ENCODE data around the gene KCNMA1. TPM values are rescaled to one million over a fixed set of nuclear protein-coding genes. Genes with fewer than 3 reads are reported as not detected.
A peak's percentile ranks its signal among the peaks of the same experiment; 100 is the strongest.

Gene KCNMA1
- total RNA-seq, 1 donor from 2014 or later: 94.3 TPM

- TF ChIP-seq POLR2AphosphoS5 (IDR thresholded peaks at IDR 0.05; ENCODE audit: insufficient read depth in 1 of 2, low read depth in 1 of 2) (no peak), POLR2A (IDR thresholded peaks at IDR 0.05) (no peak)
- TF ChIP-seq, protein P1, sequence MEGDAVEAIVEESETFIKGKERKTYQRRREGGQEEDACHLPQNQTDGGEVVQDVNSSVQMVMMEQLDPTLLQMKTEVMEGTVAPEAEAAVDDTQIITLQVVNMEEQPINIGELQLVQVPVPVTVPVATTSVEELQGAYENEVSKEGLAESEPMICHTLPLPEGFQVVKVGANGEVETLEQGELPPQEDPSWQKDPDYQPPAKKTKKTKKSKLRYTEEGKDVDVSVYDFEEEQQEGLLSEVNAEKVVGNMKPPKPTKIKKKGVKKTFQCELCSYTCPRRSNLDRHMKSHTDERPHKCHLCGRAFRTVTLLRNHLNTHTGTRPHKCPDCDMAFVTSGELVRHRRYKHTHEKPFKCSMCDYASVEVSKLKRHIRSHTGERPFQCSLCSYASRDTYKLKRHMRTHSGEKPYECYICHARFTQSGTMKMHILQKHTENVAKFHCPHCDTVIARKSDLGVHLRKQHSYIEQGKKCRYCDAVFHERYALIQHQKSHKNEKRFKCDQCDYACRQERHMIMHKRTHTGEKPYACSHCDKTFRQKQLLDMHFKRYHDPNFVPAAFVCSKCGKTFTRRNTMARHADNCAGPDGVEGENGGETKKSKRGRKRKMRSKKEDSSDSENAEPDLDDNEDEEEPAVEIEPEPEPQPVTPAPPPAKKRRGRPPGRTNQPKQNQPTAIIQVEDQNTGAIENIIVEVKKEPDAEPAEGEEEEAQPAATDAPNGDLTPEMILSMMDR (IDR thresholded peaks at IDR 0.05): no peak
These were observed 506.4 kb downstream of the KCNMA1 start for GRCh38 chr10:77131214-77131613.

DNA sequence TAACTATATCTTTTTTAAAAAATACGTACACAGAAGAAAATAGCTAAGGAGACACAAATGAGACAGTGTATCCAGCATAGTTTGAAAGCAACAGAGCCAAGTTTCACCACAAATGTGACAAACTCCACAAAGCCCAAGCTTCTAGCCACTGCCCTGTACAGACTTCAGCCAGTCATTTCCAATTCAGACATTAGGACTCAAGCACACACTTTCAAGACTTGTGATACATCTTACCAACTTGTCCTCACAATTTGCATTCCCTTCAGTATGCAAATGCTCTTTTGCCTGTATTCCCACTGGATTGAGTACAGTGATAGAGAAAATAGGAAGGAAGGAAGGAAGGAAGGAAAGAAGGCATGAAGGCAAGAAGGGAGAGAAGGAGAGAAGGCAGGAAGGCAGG is 510.4 kb downstream of the KCNMA1 start:
- intact Hi-C loops (cut with DNase I): no loop called here
- H3K36me3 ChIP-seq: no peaks in the 10 kb centered on the region
- no peak overlapping the region for H3K4me3 ChIP-seq
- DNase-seq (ENCODE audit: extremely low spot score in 2 of 2): no peak
- no peaks in the 10 kb centered on the region for H3K27me3 ChIP-seq
- no peaks in the 10 kb centered on the region for H3K9me3 ChIP-seq
- TF ChIP-seq, protein P1 (IDR thresholded peaks at IDR 0.05): no peak
- no peak for TF ChIP-seq POLR2A (IDR thresholded peaks at IDR 0.05)
- no peak for TF ChIP-seq POLR2AphosphoS5 (IDR thresholded peaks at IDR 0.05; ENCODE audit: insufficient read depth in 1 of 2, low read depth in 1 of 2)
- no peaks in the 10 kb centered on the region for H3K4me1 ChIP-seq
- no peak overlapping the region for H3K27ac ChIP-seq

More at GRCh38 chr10:77131214-77131613, 506.4 kb downstream of the KCNMA1 start:
- Histone ChIP-seq H3K27ac (no peak overlapping the region), H3K9me3 (no peaks in the 10 kb centered on the region), H3K36me3 (no peaks in the 10 kb centered on the region), H3K4me3 (no peak overlapping the region), H3K27me3 (no peaks in the 10 kb centered on the region), H3K4me1 (no peaks in the 10 kb centered on the region)
- DNase-seq (ENCODE audit: extremely low spot score in 2 of 2): no peak
- intact Hi-C loops (cut with DNase I): no loop called here

DNA sequence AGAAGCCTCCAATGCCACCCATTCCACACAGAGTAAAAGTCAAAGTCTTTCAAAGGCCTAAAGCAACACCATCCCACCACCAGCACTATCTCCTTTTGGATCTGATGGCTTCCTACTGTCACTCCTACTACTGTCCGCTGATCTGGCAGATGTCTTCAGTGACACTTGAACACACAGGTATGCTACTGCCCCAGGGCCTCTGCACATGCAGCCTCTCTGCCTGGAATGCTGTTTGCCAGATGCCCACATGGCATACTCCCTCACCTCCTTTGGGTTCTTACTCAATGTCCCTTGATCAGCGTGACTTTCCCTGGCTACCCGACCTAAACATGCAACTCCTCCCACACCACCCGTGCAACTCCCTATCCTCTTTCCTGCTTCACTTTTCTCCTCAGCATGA is 512.4 kb downstream of the KCNMA1 start:
- intact Hi-C loops (cut with DNase I): no loop called here
- H3K27ac ChIP-seq: no peak overlapping the region
- H3K4me1 ChIP-seq: no peaks in the 10 kb centered on the region
- peak in 1 of 2 donors; percentile 67 for DNase-seq (ENCODE audit: extremely low spot score in 2 of 2)
- TF ChIP-seq POLR2AphosphoS5 (IDR thresholded peaks at IDR 0.05; ENCODE audit: insufficient read depth in 1 of 2, low read depth in 1 of 2): no peak
- no peak for TF ChIP-seq POLR2A (IDR thresholded peaks at IDR 0.05)
- TF ChIP-seq, protein P1 (IDR thresholded peaks at IDR 0.05): no peak
- H3K4me3 ChIP-seq: no peak overlapping the region
- no peaks in the 10 kb centered on the region for H3K36me3 ChIP-seq
- no peaks in the 10 kb centered on the region for H3K27me3 ChIP-seq
- H3K9me3 ChIP-seq: no peaks in the 10 kb centered on the region

DNA sequence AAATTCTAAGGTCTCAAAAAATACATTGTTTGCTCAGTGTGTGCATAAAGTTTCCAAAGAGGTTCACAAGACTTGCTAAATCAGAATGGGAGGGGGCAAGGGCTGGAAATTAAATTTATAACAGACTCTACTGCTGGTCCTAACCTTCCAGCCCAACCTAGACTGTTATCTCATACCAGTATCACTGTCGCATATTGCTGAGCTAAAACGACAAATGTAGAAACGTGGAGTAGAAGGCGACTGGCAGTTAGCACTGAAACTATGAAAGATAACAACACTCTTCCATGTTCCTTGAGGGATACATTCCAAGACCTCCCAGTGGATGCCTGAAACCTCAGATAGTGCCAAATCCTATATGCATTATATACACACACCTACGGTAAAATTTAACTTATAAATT is 514.3 kb downstream of the KCNMA1 start:
- peaks cover 5% of the 10 kb centered on the region for H3K4me1 ChIP-seq
- H3K4me3 ChIP-seq: no peak overlapping the region
- H3K27me3 ChIP-seq: no peaks in the 10 kb centered on the region
- H3K27ac ChIP-seq: no peak overlapping the region
- intact Hi-C loops (cut with DNase I): no loop called here
- TF ChIP-seq POLR2A (IDR thresholded peaks at IDR 0.05) (no peak), POLR2AphosphoS5 (IDR thresholded peaks at IDR 0.05; ENCODE audit: insufficient read depth in 1 of 2, low read depth in 1 of 2) (no peak)
- TF ChIP-seq, protein P1 (IDR thresholded peaks at IDR 0.05): no peak
- no peak for DNase-seq (ENCODE audit: extremely low spot score in 2 of 2)
- no peaks in the 10 kb centered on the region for H3K36me3 ChIP-seq
- H3K9me3 ChIP-seq: no peaks in the 10 kb centered on the region

DNA sequence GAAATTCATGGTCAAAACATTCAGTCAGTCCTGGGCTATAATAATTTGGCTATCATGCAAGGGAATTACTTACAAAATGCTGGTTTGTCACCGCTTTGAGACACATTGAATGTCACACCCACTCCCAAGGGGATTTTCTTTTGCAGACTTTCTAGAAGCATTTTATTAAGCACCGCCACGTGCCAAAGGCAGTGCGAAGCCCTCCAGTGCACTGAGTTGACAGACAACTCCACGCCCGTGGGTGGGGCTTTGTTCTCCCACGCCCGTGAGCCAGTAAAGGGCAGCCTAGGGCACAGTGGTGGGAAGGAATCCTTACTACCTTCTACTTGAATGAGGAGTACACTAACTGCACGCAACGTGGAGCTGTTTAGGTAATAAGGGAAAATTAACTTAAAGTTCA is 515.8 kb downstream of the KCNMA1 start:
- Histone ChIP-seq H3K9me3 (no peaks in the 10 kb centered on the region), H3K4me3 (no peak overlapping the region), H3K4me1 (peaks cover 5% of the 10 kb centered on the region), H3K27ac (no peak overlapping the region), H3K27me3 (no peaks in the 10 kb centered on the region), H3K36me3 (no peaks in the 10 kb centered on the region)
- no peak for TF ChIP-seq POLR2AphosphoS5 (IDR thresholded peaks at IDR 0.05; ENCODE audit: insufficient read depth in 1 of 2, low read depth in 1 of 2)
- TF ChIP-seq POLR2A (IDR thresholded peaks at IDR 0.05): no peak
- TF ChIP-seq, protein P1 (IDR thresholded peaks at IDR 0.05): no peak
- intact Hi-C loops (cut with DNase I): no loop called here
- no peak for DNase-seq (ENCODE audit: extremely low spot score in 2 of 2)

Data from vagina (tissue), 2 donors.